Smooth muscle cell (in vitro differentiated cells): ENCODE measurements around the gene CGREF1. TPM values are rescaled to one million over a fixed set of nuclear protein-coding genes. Genes with fewer than 3 reads are reported as not detected.

Source experiments
- DNase-seq: peaks from one replicate; lab custom pipeline; 2025; ENCODE audit not compliant: unreplicated experiment; lab: John Stamatoyannopoulos, UW
- H2AFZ ChIP-seq: fragments of 200-600 bp; sonication (generic); 2 replicates; pipeline ENCODE4 v1.6.0; 2016; ENCODE audit warnings: antibody characterized with exemption, low read depth, mild to moderate bottlenecking
- H3F3A ChIP-seq: fragments of 200-600 bp; sonication (generic); 2 replicates; pipeline ENCODE4 v1.6.0; 2017; ENCODE audit warnings: antibody characterized with exemption, low read depth
- H3K27ac ChIP-seq: fragments of 200-600 bp; sonication (generic); 2 replicates; pipeline ENCODE4 v1.5.1; 2016; ENCODE audit warnings: low read depth, mild to moderate bottlenecking
- H3K27me3 ChIP-seq: fragments of 200-600 bp; sonication (generic); 2 replicates; pipeline ENCODE4 v1.6.1; 2016; ENCODE audit warnings: low read depth, mild to moderate bottlenecking
- H3K36me3 ChIP-seq: fragments of 200-600 bp; sonication (generic); 2 replicates; pipeline ENCODE4 v1.5.1; 2016; ENCODE audit warnings: low read depth
- H3K4me1 ChIP-seq: fragments of 200-600 bp; sonication (generic); 2 replicates; pipeline ENCODE4 v1.5.1; 2016; ENCODE audit warnings: low read depth
- H3K4me2 ChIP-seq: fragments of 200-600 bp; sonication (generic); 2 replicates; pipeline ENCODE4 v1.6.0; 2016; ENCODE audit warnings: mild to moderate bottlenecking
- H3K4me3 ChIP-seq: fragments of 200-600 bp; sonication (generic); 2 replicates; pipeline ENCODE4 v1.5.1; 2016; ENCODE audit warnings: mild to moderate bottlenecking
- H3K79me2 ChIP-seq: fragments of 200-600 bp; sonication (generic); 2 replicates; pipeline ENCODE4 v1.6.0; 2016; ENCODE audit warnings: low read depth, mild to moderate bottlenecking
- H3K9ac ChIP-seq: fragments of 200-600 bp; sonication (generic); 2 replicates; pipeline ENCODE4 v1.6.0; 2016; ENCODE audit warnings: low read depth
- H3K9me3 ChIP-seq: fragments of 200-600 bp; sonication (generic); replicated peaks from 2 replicates; pipeline ENCODE4 v1.5.1; 2016; ENCODE audit warnings: low read depth
- H4K20me1 ChIP-seq: fragments of 200-600 bp; sonication (generic); 2 replicates; pipeline ENCODE4 v1.6.0; 2016; ENCODE audit warnings: low read depth
- WGBS: methylation state at CpG from one replicate; pipeline ENCODE4 v1.1.7; 2016; ENCODE audit warnings: low lambda C conversion rate; 5-methylcytosine and 5-hydroxymethylcytosine counted together
- polyA plus RNA-seq: library from polyadenylated mRNA; unstranded; fragments of >200 nt; fragmentation: Nextera tagmentation; extraction: Ambion mirVana; gene quantifications from 2 replicates; pipeline ENCODE4 v1.2.1, GENCODE V29; 2016
- total RNA-seq: library from RNA; depleted of rRNA; stranded (reverse); fragments of >200 nt; gene quantifications from 2 replicates; pipeline ENCODE4 v1.2.3, GENCODE V29; 2014
- TF ChIP-seq, protein P1 (sequence below): fragments of 200-600 bp; sonication (generic); IDR thresholded peaks from 2 replicates; pipeline ENCODE4 v1.5.1; 2017; ENCODE audit warnings: borderline replicate concordance, mild to moderate bottlenecking, antibody characterized with exemption; ENCODE audit not compliant: insufficient read depth, poor library complexity, severe bottlenecking

Gene CGREF1
- total and polyA plus RNA-seq, 2 experiments from 2014 or later = 0.85 TPM; not detected in 1

- H3F3A ChIP-seq = no peaks in the 10 kb centered on the region
- no peak overlapping the region for H3K4me2 ChIP-seq
- H2AFZ ChIP-seq = no peak overlapping the region
- no peak for DNase-seq
- 91% methylated on average over 7 of the region's 7 CpGs for WGBS
- peaks cover 10% of the 10 kb centered on the region for H3K79me2 ChIP-seq
- no peaks in the 10 kb centered on the region for H3K36me3 ChIP-seq
- TF ChIP-seq, protein P1, sequence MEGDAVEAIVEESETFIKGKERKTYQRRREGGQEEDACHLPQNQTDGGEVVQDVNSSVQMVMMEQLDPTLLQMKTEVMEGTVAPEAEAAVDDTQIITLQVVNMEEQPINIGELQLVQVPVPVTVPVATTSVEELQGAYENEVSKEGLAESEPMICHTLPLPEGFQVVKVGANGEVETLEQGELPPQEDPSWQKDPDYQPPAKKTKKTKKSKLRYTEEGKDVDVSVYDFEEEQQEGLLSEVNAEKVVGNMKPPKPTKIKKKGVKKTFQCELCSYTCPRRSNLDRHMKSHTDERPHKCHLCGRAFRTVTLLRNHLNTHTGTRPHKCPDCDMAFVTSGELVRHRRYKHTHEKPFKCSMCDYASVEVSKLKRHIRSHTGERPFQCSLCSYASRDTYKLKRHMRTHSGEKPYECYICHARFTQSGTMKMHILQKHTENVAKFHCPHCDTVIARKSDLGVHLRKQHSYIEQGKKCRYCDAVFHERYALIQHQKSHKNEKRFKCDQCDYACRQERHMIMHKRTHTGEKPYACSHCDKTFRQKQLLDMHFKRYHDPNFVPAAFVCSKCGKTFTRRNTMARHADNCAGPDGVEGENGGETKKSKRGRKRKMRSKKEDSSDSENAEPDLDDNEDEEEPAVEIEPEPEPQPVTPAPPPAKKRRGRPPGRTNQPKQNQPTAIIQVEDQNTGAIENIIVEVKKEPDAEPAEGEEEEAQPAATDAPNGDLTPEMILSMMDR = no peak
- H3K27ac ChIP-seq = no peak overlapping the region
- H3K9me3 ChIP-seq = no peaks in the 10 kb centered on the region
- H4K20me1 ChIP-seq = peaks cover 7% of the 10 kb centered on the region
- peaks cover 6% of the 10 kb centered on the region for H3K4me1 ChIP-seq
- no peak overlapping the region for H3K9ac ChIP-seq
- no peak overlapping the region for H3K4me3 ChIP-seq
- H3K27me3 ChIP-seq = peaks cover 3% of the 10 kb centered on the region
These were observed 19.2 kb upstream of the CGREF1 start for GRCh38 chr2:27138111-27138510.

GRCh38 chr2:27137322-27137935 is 18.5 kb upstream of the CGREF1 start:
- H3F3A ChIP-seq = no peaks in the 10 kb centered on the region
- no peak overlapping the region for H3K9ac ChIP-seq
- H3K27me3 ChIP-seq = no peaks in the 10 kb centered on the region
- H3K36me3 ChIP-seq = no peaks in the 10 kb centered on the region
- DNase-seq = no peak
- peaks cover 6% of the 10 kb centered on the region for H3K4me1 ChIP-seq
- H3K4me3 ChIP-seq = no peak overlapping the region
- no peak overlapping the region for H3K27ac ChIP-seq
- 95% methylated on average over 19 of the region's 21 CpGs for WGBS
- TF ChIP-seq, protein P1 = no peak
- H4K20me1 ChIP-seq = peaks cover 14% of the 10 kb centered on the region
- no peak overlapping the region for H2AFZ ChIP-seq
- no peak overlapping the region for H3K4me2 ChIP-seq
- no peaks in the 10 kb centered on the region for H3K9me3 ChIP-seq
- H3K79me2 ChIP-seq = peaks cover 17% of the 10 kb centered on the region

DNA sequence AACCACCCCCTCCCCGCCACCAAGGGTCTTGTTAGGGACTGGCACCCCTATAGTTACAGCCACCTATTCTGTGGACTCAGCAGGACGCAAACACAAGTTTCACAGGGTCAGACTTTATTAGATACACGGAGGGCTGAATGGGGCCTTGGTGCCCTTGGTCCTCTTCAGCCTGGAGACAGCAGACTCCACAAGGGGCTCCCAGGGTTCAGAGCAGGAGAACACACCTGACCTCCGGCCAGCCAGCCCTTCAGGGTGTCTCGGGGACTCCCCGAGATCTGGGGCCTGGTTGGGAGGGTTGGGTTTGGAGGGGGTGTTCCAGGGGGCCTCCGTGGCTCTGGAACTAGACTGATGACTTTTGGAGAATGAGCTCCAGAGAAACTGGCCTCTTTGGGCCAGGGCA is 17.8 kb upstream of the CGREF1 start:
- 96% methylated on average over 7 of the region's 7 CpGs for WGBS
- Histone ChIP-seq H3K4me3 (no peak overlapping the region), H3K4me2 (no peak overlapping the region), H4K20me1 (peaks cover 18% of the 10 kb centered on the region), H3K79me2 (peaks cover 17% of the 10 kb centered on the region), H3K36me3 (no peaks in the 10 kb centered on the region), H3K9ac (no peak overlapping the region), H3K4me1 (peaks cover 6% of the 10 kb centered on the region), H3K27me3 (no peaks in the 10 kb centered on the region), H3F3A (peaks cover 3% of the 10 kb centered on the region), H3K9me3 (no peaks in the 10 kb centered on the region), H2AFZ (no peak overlapping the region), H3K27ac (no peak overlapping the region)
- TF ChIP-seq, protein P1 = no peak
- no peak for DNase-seq

DNA sequence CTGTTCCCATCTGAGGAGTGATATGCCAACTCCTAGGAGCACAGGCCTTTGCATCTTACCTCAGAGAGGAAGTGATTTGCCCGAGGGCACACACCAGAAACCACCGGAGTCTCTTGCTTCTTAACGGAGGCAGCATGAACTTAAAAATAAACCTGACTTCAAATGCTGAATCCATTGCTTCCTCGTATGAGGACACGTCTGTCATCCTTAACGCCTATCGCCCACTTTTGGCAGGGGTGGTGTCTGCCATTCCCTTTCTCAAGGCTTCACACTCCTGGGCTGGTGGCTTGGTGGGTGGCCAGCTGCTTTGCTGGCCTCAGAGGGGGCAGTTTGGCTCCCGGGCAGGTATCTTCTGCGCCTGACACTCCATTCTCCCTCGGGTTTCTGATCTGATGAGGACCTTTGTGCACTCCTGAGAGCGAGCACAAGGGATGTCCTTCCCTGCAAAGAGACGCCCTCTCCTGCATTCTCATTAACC is 16.6 kb upstream of the CGREF1 start:
- no peak overlapping the region for H2AFZ ChIP-seq
- peaks cover 17% of the 10 kb centered on the region for H3K79me2 ChIP-seq
- no peak overlapping the region for H3K9ac ChIP-seq
- DNase-seq = no peak
- no peaks in the 10 kb centered on the region for H3K27me3 ChIP-seq
- H3K4me2 ChIP-seq = no peak overlapping the region
- WGBS = 96% methylated on average over 12 of the region's 12 CpGs
- H3K4me1 ChIP-seq = peaks cover 6% of the 10 kb centered on the region
- H3K4me3 ChIP-seq = no peak overlapping the region
- no peaks in the 10 kb centered on the region for H3K36me3 ChIP-seq
- H3K9me3 ChIP-seq = no peaks in the 10 kb centered on the region
- TF ChIP-seq, protein P1 = no peak
- no peak overlapping the region for H3K27ac ChIP-seq
- H3F3A ChIP-seq = peaks cover 4% of the 10 kb centered on the region
- peaks cover 18% of the 10 kb centered on the region for H4K20me1 ChIP-seq
